Measurements from ENCODE around the gene WDR37. TPM values are rescaled to one million over a fixed set of nuclear protein-coding genes. Genes with fewer than 3 reads are reported as not detected.
"Not testable (repeated sequence)": the region's sequence is repeated elsewhere in the genome, so short reads cannot be mapped to it uniquely, and the experiment has no call there.

WDR37 gene
- total RNA-seq = 18.5 and 24.3 TPM in 2 replicates

GRCh38 chr10:1056326-1057105 lies at the start of gene WDR37:
Gene WDR37 (plus strand): TSS chr10:1056385. CDS start chr10:1072156, 15,771 bp downstream.
- DNase-seq = peak; percentile 90

- no peak for DNase-seq
Measured at GRCh38 chr10:1006573-1006972, 49.6 kb upstream of the WDR37 start.

GRCh38 chr10:1007583-1007982 lies 48.6 kb upstream of the WDR37 start:
- DNase-seq = no peak

- DNase-seq = no peak
Measured at GRCh38 chr10:1009071-1009494, 47.1 kb upstream of the WDR37 start.

GRCh38 chr10:1009947-1010346 lies 46.2 kb upstream of the WDR37 start:
- not testable (repeated sequence) for DNase-seq

GRCh38 chr10:1010703-1011102 lies 45.5 kb upstream of the WDR37 start:
- no peak for DNase-seq

- DNase-seq = no peak
Measured at GRCh38 chr10:1011696-1012095, 44.5 kb upstream of the WDR37 start.

GRCh38 chr10:1015688-1016087 lies 40.5 kb upstream of the WDR37 start:
- DNase-seq = no peak

- no peak for DNase-seq
Measured at GRCh38 chr10:1019362-1019761, 36.8 kb upstream of the WDR37 start.

- no peak for DNase-seq
Measured at GRCh38 chr10:1020460-1020859, 35.7 kb upstream of the WDR37 start.

- DNase-seq = no peak
Measured at GRCh38 chr10:1020958-1021357, 35.2 kb upstream of the WDR37 start.

GRCh38 chr10:1022413-1022812 lies 33.8 kb upstream of the WDR37 start:
- no peak for DNase-seq

- no peak for DNase-seq
Measured at GRCh38 chr10:1024103-1024502, 32.1 kb upstream of the WDR37 start.

GRCh38 chr10:1025683-1026082 lies 30.5 kb upstream of the WDR37 start, which contains the start of gene IDI2:
Gene IDI2 (minus strand): TSS chr10:1025859. CDS start chr10:1024723, 1,136 bp downstream.
- no peak for DNase-seq

GRCh38 chr10:1026578-1026977 lies 29.6 kb upstream of the WDR37 start:
- no peak for DNase-seq

- DNase-seq = no peak
Measured at GRCh38 chr10:1029838-1030237, 26.3 kb upstream of the WDR37 start.

GRCh38 chr10:1033601-1034000 lies 22.6 kb upstream of the WDR37 start:
- DNase-seq = no peak

- DNase-seq = no peak
Measured at GRCh38 chr10:1034758-1035157, 21.4 kb upstream of the WDR37 start.

GRCh38 chr10:1035201-1035600 lies 21.0 kb upstream of the WDR37 start:
- no peak for DNase-seq

GRCh38 chr10:1036341-1036791 lies 19.8 kb upstream of the WDR37 start:
- DNase-seq = peak; percentile 33

- DNase-seq = no peak
Measured at GRCh38 chr10:1037098-1037497, 19.1 kb upstream of the WDR37 start.

- not testable (repeated sequence) for DNase-seq
Measured at GRCh38 chr10:1038769-1039168, 17.4 kb upstream of the WDR37 start.

GRCh38 chr10:1040133-1040532 lies 16.1 kb upstream of the WDR37 start:
- DNase-seq = no peak

GRCh38 chr10:1041514-1041913 lies 14.7 kb upstream of the WDR37 start:
- DNase-seq = no peak
